K562 (cell line): ENCODE data around the gene PLPPR4. TPM values are rescaled to one million over a fixed set of nuclear protein-coding genes. Genes with fewer than 3 reads are reported as not detected.

Source experiments
- C11orf30 ChIP-seq: fragments of 450-650 bp; IDR thresholded peaks from 2 replicates; pipeline ENCODE4 v1.6.1; 2016; ENCODE audit warnings: low read depth, mild to moderate bottlenecking
- DDX20 ChIP-seq: fragments of 450-650 bp; IDR thresholded peaks from 2 replicates; pipeline ENCODE4 v1.6.1; 2016; ENCODE audit warnings: missing genetic modification characterization, low read depth, mild to moderate bottlenecking, missing compliant biosample characterization, moderate library complexity
- E2F3 ChIP-seq: fragments of 250-450 bp; sonication (Bioruptor Pico); IDR thresholded peaks from 2 replicates; pipeline ENCODE4 v1.4.0; 2020; ENCODE audit warnings: mild to moderate bottlenecking
- ELF1 ChIP-seq: fragments of 200-800 bp; sonication (Bioruptor generic); IDR thresholded peaks from 2 replicates; pipeline ENCODE4 v1.6.1; 2016; ENCODE audit warnings: missing genetic modification characterization, missing compliant biosample characterization
- HMGN3 ChIP-seq: IDR thresholded peaks from 2 replicates; pipeline ENCODE4 v1.6.1; 2011; ENCODE audit warnings: borderline replicate concordance, low read depth, mild to moderate bottlenecking, mixed read lengths, low read length; ENCODE audit not compliant: insufficient read length; ENCODE audit errors: extremely low read depth
- KAT2B ChIP-seq: IDR thresholded peaks from one replicate; pipeline ENCODE4 v1.6.1; 2012; ENCODE audit warnings: low read depth, mild to moderate bottlenecking, control low read depth, inconsistent platforms, low read length, moderate library complexity
- KDM1A ChIP-seq, 2 experiments: fragments of 450-650 bp; IDR thresholded peaks; 2 replicates each; pipeline ENCODE4 v1.6.1; 2016; ENCODE audit warnings: mild to moderate bottlenecking in 2 of 2
- MAFG ChIP-seq: fragments of 450-650 bp; conservative IDR thresholded peaks from 2 replicates; pipeline ENCODE4 v1.6.1; 2016; ENCODE audit warnings: missing genetic modification characterization, missing compliant biosample characterization
- MAFK ChIP-seq: IDR thresholded peaks from 2 replicates; pipeline ENCODE4 v1.6.1; 2011; ENCODE audit warnings: low read length, improper control_type of control experiment
- MTA3 ChIP-seq: fragments of 450-650 bp; formaldehyde crosslinking; IDR thresholded peaks from 2 replicates; pipeline ENCODE4 v1.6.1; 2017; ENCODE audit warnings: mild to moderate bottlenecking, borderline replicate concordance
- SMAD2 ChIP-seq: fragments of 150-350 bp; IDR thresholded peaks from 2 replicates; pipeline ENCODE4 v1.6.1; 2014; ENCODE audit warnings: low read depth, mild to moderate bottlenecking, low read length
- TAF15 ChIP-seq: fragments of 200-400 bp; formaldehyde crosslinking; IDR thresholded peaks from 2 replicates; pipeline ENCODE4 v1.6.1; 2017; ENCODE audit warnings: mild to moderate bottlenecking, low read depth, low read length, moderate library complexity
- TRIM24 ChIP-seq, 2 experiments: fragments of 450-650 bp; IDR thresholded peaks; 2 replicates each; pipeline ENCODE4 v1.6.1; 2016
- TSC22D4 ChIP-seq: fragments of 450-650 bp; IDR thresholded peaks from 2 replicates; pipeline ENCODE4 v1.6.1; 2016; ENCODE audit warnings: missing genetic modification characterization, missing biosample characterization, control low read depth
- ZC3H4 ChIP-seq: sonication (generic); formaldehyde crosslinking; IDR thresholded peaks from 2 replicates; pipeline ENCODE4 v1.9.0; 2021; ENCODE audit warnings: missing genetic modification reagents, borderline replicate concordance
- ZKSCAN3 ChIP-seq: fragments of 250-450 bp; sonication (Bioruptor Pico); IDR thresholded peaks from 2 replicates; pipeline ENCODE4 v1.4.0; 2020
- ZNF124 ChIP-seq: sonication (generic); formaldehyde crosslinking; IDR thresholded peaks from 2 replicates; pipeline ENCODE4 v1.8.1; 2022; ENCODE audit warnings: missing genetic modification reagents
- ZNF316 ChIP-seq: fragments of 450-650 bp; IDR thresholded peaks from 2 replicates; pipeline ENCODE4 v1.6.1; 2016
- polyA plus RNA-seq, 8 experiments: library from polyadenylated mRNA; depleted of rRNA in 4 of 8; stranded (reverse) in 5 of 8; unstranded in 3 of 8; fragments of >200 nt; fragmentation: Nextera tagmentation in 2 of 8; fragmentation: Illumina TruSeq in 1 of 8; extraction: Ambion mirVana in 2 of 8; extraction: Trizol in 1 of 8; gene quantifications; 2 replicates each; pipeline versions ENCODE4 v1.2.1 to v1.2.3, GENCODE V29; 2011 to 2014; ENCODE audit warnings: inconsistent platforms in 1 of 8, missing spikeins in 1 of 8
- total RNA-seq, 7 experiments: library from RNA; depleted of rRNA in 6 of 7; stranded (reverse); fragments of >200 nt in 6 of 7; fragmentation: Illumina TruSeq in 2 of 7; extraction: Trizol in 2 of 7; gene quantifications; 2 replicates each; pipeline versions ENCODE4 v1.2.1 to v1.2.3, GENCODE V29; 2011 to 2021; ENCODE audit warnings: low replicate concordance in 1 of 7
- TF ChIP-seq, protein P1 (sequence below): fragments of 250-450 bp; sonication (Bioruptor Pico); IDR thresholded peaks from 2 replicates; pipeline ENCODE4 v1.5.0; 2021; ENCODE audit warnings: mild to moderate bottlenecking, moderate library complexity
- TF ChIP-seq, protein P2 (sequence below): fragments of 250-450 bp; sonication (Bioruptor Pico); IDR thresholded peaks from 2 replicates; pipeline ENCODE4 v1.4.0; 2020; ENCODE audit warnings: mild to moderate bottlenecking, moderate library complexity
- TF ChIP-seq, protein P3 (sequence below): fragments of 250-450 bp; sonication (Bioruptor Pico); IDR thresholded peaks from 2 replicates; pipeline ENCODE4 v1.4.0; 2020; ENCODE audit warnings: mild to moderate bottlenecking, moderate library complexity, borderline replicate concordance

PLPPR4 gene
- total and polyA plus RNA-seq, 9 of the 15 experiments (the other 6 are each of a cell fraction or from before 2014, with no cell fraction given): not detected

DNA sequence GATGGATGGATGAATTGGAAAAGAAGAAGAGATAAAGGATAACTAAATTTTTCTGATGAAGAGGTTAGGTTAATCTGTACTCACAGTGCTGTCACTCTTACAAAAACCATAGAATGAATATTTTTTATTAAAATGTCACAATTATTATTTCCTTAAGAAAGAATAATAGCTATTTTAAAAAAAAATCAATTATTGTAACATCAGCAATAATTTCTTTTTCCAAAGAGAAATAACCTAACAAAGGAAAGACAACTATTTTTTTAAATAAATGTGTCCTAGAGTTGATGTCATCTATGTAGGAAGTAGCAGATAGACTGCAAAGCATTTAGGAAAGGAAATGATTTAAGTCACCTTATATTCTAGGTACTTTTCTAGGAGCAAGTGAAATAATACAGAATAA lies 33.6 kb upstream of the PLPPR4 start (continued):
- TF ChIP-seq ZC3H4 (CRISPR knock-in tag) (no peak), ELF1 (tag) (no peak), C11orf30 (peak; percentile 68; the same call in 1 of the 2 replicates), ZNF316 (peak; percentile 89), TSC22D4 (tag) (no peak), TRIM24 (IDR thresholded peaks at IDR 0.05) (no peak), ZKSCAN3 (CRISPR knock-in tag) (no peak), MAFK (peak; percentile 9; the same call in 1 of the 2 replicates), KDM1A (IDR thresholded peaks at IDR 0.05) (no peak), DDX20 (tag) (no peak), ZNF124 (CRISPR knock-in tag) (no peak), KAT2B (no peak), TAF15 (no peak), HMGN3 (no peak), MAFG (tag) (peak; percentile 51; the same call in 1 of the 2 replicates), SMAD2 (no peak), E2F3 (CRISPR knock-in tag) (no peak), MTA3 (no peak)
- TF ChIP-seq, protein P1, sequence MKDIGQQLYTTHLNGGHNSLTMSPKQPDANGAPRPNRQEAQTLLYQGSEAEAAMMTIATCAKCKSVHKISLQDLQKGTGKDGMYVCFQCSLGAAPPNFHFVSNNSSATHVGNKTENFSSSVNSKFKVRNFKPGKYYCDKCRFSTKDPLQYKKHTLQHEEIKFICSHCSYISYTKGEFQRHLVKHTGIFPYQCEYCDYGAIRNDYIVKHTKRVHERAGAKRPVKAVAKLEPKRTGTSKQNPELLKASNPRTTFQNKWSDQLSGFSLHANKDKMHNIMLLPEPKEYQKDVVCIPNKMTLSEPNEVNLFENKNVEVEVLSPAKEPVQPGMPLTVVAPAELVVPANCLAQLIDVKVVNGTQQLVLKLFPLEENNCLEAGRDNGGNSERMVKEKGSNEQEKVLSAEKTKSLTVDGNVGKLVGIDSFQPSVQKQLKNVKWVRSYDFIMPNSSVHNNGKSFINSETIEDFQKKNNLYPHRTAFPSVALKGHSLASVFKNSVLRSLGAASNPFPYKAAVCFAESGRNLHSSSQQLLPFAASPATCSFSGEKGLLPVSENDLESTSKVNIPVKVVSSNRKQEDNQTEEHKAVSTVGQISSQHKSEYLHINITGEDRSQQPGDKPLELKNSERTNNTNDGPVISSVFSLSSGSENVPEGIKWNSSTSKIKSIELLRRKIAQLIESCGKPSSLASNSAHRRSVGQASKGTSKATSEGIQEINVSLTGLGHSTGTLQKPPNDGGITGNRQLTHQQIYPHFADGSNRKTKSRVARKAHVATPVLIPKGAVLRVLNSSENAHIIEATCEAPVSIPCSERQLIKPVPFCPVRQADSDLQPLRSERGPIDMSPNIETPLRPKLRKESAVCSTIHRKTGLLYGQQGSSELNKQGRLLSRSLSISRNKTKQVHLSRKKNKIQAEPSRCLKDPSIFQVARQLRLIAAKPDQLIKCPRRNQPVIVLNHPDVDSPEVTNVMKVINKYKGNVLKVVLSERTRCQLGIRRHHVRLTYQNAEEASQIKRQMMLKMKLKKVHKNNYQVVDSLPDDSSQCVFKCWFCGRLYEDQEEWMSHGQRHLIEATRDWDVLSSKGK (CRISPR knock-in tag): no peak
- TF ChIP-seq, protein P2, sequence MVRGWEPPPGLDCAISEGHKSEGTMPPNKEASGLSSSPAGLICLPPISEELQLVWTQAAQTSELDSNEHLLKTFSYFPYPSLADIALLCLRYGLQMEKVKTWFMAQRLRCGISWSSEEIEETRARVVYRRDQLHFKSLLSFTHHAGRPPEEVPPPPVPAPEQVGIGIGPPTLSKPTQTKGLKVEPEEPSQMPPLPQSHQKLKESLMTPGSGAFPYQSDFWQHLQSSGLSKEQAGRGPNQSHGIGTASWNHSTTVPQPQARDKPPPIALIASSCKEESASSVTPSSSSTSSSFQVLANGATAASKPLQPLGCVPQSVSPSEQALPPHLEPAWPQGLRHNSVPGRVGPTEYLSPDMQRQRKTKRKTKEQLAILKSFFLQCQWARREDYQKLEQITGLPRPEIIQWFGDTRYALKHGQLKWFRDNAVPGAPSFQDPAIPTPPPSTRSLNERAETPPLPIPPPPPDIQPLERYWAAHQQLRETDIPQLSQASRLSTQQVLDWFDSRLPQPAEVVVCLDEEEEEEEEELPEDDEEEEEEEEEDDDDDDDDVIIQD (CRISPR knock-in tag): no peak
- TF ChIP-seq, protein P3, sequence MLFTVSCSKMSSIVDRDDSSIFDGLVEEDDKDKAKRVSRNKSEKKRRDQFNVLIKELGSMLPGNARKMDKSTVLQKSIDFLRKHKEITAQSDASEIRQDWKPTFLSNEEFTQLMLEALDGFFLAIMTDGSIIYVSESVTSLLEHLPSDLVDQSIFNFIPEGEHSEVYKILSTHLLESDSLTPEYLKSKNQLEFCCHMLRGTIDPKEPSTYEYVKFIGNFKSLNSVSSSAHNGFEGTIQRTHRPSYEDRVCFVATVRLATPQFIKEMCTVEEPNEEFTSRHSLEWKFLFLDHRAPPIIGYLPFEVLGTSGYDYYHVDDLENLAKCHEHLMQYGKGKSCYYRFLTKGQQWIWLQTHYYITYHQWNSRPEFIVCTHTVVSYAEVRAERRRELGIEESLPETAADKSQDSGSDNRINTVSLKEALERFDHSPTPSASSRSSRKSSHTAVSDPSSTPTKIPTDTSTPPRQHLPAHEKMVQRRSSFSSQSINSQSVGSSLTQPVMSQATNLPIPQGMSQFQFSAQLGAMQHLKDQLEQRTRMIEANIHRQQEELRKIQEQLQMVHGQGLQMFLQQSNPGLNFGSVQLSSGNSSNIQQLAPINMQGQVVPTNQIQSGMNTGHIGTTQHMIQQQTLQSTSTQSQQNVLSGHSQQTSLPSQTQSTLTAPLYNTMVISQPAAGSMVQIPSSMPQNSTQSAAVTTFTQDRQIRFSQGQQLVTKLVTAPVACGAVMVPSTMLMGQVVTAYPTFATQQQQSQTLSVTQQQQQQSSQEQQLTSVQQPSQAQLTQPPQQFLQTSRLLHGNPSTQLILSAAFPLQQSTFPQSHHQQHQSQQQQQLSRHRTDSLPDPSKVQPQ (CRISPR knock-in tag): no peak
